HEK293 (cell line): ENCODE measurements around the gene GRK5.
A peak's percentile ranks its signal among the peaks of the same experiment; 100 is the strongest.

Source experiments
- EGR2 ChIP-seq: fragments of 450-650 bp; formaldehyde crosslinking; IDR thresholded peaks from 2 replicates; pipeline ENCODE4 v1.5.1; 2016; ENCODE audit warnings: low read depth, missing biosample characterization, missing genetic modification characterization
- HOXA7 ChIP-seq: sonication (generic); formaldehyde crosslinking; IDR thresholded peaks from 2 replicates; pipeline ENCODE4 v1.8.1; 2022; ENCODE audit warnings: missing genetic modification reagents, borderline replicate concordance
- KLF1 ChIP-seq: fragments of 450-650 bp; formaldehyde crosslinking; IDR thresholded peaks from 2 replicates; pipeline ENCODE4 v1.5.1; 2016; ENCODE audit warnings: missing biosample characterization, missing genetic modification characterization
- OSR2 ChIP-seq: fragments of 450-650 bp; formaldehyde crosslinking; IDR thresholded peaks from 2 replicates; pipeline ENCODE4 v1.5.1; 2016; ENCODE audit warnings: missing biosample characterization, missing genetic modification characterization
- SP2 ChIP-seq: fragments of 450-650 bp; formaldehyde crosslinking; IDR thresholded peaks from 2 replicates; pipeline ENCODE4 v1.5.1; 2016; ENCODE audit warnings: missing biosample characterization, missing genetic modification characterization
- ZEB2 ChIP-seq: fragments of 450-650 bp; formaldehyde crosslinking; IDR thresholded peaks from 2 replicates; pipeline ENCODE4 v1.5.1; 2016; ENCODE audit warnings: missing biosample characterization, missing genetic modification characterization
- ZNF24 ChIP-seq: fragments of 450-650 bp; formaldehyde crosslinking; IDR thresholded peaks from 2 replicates; pipeline ENCODE4 v1.5.1; 2016; ENCODE audit warnings: missing biosample characterization, missing genetic modification characterization
- ZNF266 ChIP-seq: fragments of 450-650 bp; formaldehyde crosslinking; IDR thresholded peaks from 2 replicates; pipeline ENCODE4 v1.5.1; 2016; ENCODE audit warnings: missing biosample characterization, missing genetic modification characterization, low read depth
- ZNF341 ChIP-seq: fragments of 450-650 bp; formaldehyde crosslinking; IDR thresholded peaks from 2 replicates; pipeline ENCODE4; 2016; ENCODE audit warnings: low read depth, missing biosample characterization, missing genetic modification characterization
- ZNF394 ChIP-seq: fragments of 450-650 bp; formaldehyde crosslinking; IDR thresholded peaks from 2 replicates; pipeline ENCODE4 v1.5.1; 2016; ENCODE audit warnings: missing biosample characterization, missing genetic modification characterization, mild to moderate bottlenecking, moderate library complexity, borderline replicate concordance
- ZNF416 ChIP-seq: fragments of 450-650 bp; formaldehyde crosslinking; IDR thresholded peaks from 2 replicates; pipeline ENCODE4 v1.5.1; 2016; ENCODE audit warnings: missing biosample characterization, missing genetic modification characterization
- ZNF433 ChIP-seq: fragments of 450-650 bp; formaldehyde crosslinking; IDR thresholded peaks from 2 replicates; pipeline ENCODE4 v1.5.1; 2016; ENCODE audit warnings: missing biosample characterization, missing genetic modification characterization, low read depth
- ZNF670 ChIP-seq: fragments of 450-650 bp; formaldehyde crosslinking; IDR thresholded peaks from 2 replicates; pipeline ENCODE4 v1.5.1; 2016; ENCODE audit warnings: missing biosample characterization, missing genetic modification characterization, low read depth
- TF ChIP-seq, protein P1 (sequence below): fragments of 450-650 bp; formaldehyde crosslinking; IDR thresholded peaks from 2 replicates; pipeline ENCODE4 v1.5.1; 2017; ENCODE audit warnings: missing biosample characterization, missing genetic modification characterization
- TF ChIP-seq, protein P2 (sequence below): fragments of 450-650 bp; formaldehyde crosslinking; IDR thresholded peaks from 2 replicates; pipeline ENCODE4 v1.5.1; 2017; ENCODE audit warnings: missing biosample characterization, missing genetic modification characterization
- TF ChIP-seq, protein P3 (sequence below): fragments of 450-650 bp; formaldehyde crosslinking; IDR thresholded peaks from 2 replicates; pipeline ENCODE4 v1.5.1; 2016; ENCODE audit warnings: missing biosample characterization, missing genetic modification characterization
- TF ChIP-seq, protein P4 (sequence below): fragments of 450-650 bp; formaldehyde crosslinking; IDR thresholded peaks from 2 replicates; pipeline ENCODE4 v1.5.1; 2016; ENCODE audit warnings: missing biosample characterization, missing genetic modification characterization
- TF ChIP-seq, protein P5 (sequence below): fragments of 450-650 bp; formaldehyde crosslinking; IDR thresholded peaks from 2 replicates; pipeline ENCODE4 v1.5.1; 2016; ENCODE audit warnings: missing biosample characterization, missing genetic modification characterization, low read depth
- TF ChIP-seq, protein P6 (sequence below): fragments of 450-650 bp; formaldehyde crosslinking; IDR thresholded peaks from 2 replicates; pipeline ENCODE4 v1.5.0; 2017; ENCODE audit warnings: missing biosample characterization, missing genetic modification characterization, borderline replicate concordance
- TF ChIP-seq, protein P7 (sequence below): fragments of 450-650 bp; formaldehyde crosslinking; IDR thresholded peaks from 2 replicates; pipeline ENCODE4 v1.5.1; 2016; ENCODE audit warnings: missing biosample characterization, missing genetic modification characterization
- TF ChIP-seq, protein P8 (sequence below): fragments of 450-650 bp; formaldehyde crosslinking; IDR thresholded peaks from 2 replicates; pipeline ENCODE4 v1.5.1; 2016; ENCODE audit warnings: missing biosample characterization, missing genetic modification characterization

GRK5 gene

DNA sequence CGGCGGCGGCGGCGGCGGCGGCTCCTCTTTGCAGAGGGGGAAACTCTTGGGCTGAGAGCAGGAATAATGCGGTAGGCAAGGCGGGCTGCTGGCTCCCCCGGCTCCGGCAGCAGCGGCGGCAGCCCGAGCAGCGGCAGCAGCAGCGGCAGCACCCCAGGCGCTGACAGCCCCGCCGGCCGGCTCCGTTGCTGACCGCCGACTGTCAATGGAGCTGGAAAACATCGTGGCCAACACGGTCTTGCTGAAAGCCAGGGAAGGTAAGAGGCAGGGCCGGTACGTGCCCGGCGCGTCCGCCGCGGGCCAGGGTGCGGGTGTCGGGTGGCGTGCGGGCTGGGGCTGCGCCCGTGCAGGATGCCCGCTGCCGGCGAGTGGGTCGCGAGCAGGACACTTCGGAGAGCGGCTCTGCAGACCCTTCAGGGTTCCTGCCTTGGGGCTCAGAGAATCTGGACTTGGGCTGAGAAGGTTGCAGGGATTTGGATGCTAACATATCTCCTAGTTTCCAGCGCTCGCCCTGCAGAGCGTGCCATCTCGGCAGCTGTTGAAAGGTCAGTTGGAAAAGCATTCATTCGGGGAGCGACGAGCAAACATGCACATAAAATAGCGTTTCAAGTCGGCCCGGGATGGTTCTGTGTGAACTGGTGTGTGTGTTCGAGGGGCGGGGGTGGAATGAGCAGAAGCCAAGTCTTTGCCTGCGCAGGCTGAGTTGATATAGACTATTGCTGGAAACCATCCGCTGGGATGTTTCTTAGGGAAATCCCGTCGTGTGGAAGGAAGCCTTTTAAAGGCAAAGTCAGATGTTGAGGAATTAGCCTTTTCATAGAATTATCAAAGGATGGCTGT, 562 bp downstream of the GRK5 start (continued):
- TF ChIP-seq ZNF341 (tag by site-specific recombination) (peak; percentile 60), KLF1 (tag by site-specific recombination) (no peak; the same call in 1 of the 2 replicates), ZNF433 (tag by site-specific recombination) (no peak), SP2 (no peak), ZNF266 (no peak), EGR2 (peak; percentile 31; the same call in 1 of the 2 replicates), ZNF416 (no peak), ZNF394 (no peak), HOXA7 (no peak), ZNF24 (tag by site-specific recombination) (no peak), OSR2 (peak; percentile 60; the same call in 1 of the 2 replicates), ZEB2 (tag by site-specific recombination) (0 out of 2 replicates have a peak, but pooled peaks have one; percentile 40), ZNF670 (tag by site-specific recombination) (no peak)
- TF ChIP-seq, protein P1, sequence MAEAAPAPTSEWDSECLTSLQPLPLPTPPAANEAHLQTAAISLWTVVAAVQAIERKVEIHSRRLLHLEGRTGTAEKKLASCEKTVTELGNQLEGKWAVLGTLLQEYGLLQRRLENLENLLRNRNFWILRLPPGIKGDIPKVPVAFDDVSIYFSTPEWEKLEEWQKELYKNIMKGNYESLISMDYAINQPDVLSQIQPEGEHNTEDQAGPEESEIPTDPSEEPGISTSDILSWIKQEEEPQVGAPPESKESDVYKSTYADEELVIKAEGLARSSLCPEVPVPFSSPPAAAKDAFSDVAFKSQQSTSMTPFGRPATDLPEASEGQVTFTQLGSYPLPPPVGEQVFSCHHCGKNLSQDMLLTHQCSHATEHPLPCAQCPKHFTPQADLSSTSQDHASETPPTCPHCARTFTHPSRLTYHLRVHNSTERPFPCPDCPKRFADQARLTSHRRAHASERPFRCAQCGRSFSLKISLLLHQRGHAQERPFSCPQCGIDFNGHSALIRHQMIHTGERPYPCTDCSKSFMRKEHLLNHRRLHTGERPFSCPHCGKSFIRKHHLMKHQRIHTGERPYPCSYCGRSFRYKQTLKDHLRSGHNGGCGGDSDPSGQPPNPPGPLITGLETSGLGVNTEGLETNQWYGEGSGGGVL (tag by site-specific recombination) = peak; percentile 88
- TF ChIP-seq, protein P2, sequence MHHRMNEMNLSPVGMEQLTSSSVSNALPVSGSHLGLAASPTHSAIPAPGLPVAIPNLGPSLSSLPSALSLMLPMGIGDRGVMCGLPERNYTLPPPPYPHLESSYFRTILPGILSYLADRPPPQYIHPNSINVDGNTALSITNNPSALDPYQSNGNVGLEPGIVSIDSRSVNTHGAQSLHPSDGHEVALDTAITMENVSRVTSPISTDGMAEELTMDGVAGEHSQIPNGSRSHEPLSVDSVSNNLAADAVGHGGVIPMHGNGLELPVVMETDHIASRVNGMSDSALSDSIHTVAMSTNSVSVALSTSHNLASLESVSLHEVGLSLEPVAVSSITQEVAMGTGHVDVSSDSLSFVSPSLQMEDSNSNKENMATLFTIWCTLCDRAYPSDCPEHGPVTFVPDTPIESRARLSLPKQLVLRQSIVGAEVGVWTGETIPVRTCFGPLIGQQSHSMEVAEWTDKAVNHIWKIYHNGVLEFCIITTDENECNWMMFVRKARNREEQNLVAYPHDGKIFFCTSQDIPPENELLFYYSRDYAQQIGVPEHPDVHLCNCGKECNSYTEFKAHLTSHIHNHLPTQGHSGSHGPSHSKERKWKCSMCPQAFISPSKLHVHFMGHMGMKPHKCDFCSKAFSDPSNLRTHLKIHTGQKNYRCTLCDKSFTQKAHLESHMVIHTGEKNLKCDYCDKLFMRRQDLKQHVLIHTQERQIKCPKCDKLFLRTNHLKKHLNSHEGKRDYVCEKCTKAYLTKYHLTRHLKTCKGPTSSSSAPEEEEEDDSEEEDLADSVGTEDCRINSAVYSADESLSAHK (tag by site-specific recombination) = peak; percentile 96
- TF ChIP-seq, protein P3, sequence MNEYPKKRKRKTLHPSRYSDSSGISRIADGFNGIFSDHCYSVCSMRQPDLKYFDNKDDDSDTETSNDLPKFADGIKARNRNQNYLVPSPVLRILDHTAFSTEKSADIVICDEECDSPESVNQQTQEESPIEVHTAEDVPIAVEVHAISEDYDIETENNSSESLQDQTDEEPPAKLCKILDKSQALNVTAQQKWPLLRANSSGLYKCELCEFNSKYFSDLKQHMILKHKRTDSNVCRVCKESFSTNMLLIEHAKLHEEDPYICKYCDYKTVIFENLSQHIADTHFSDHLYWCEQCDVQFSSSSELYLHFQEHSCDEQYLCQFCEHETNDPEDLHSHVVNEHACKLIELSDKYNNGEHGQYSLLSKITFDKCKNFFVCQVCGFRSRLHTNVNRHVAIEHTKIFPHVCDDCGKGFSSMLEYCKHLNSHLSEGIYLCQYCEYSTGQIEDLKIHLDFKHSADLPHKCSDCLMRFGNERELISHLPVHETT (tag by site-specific recombination) = no peak
- TF ChIP-seq, protein P4, sequence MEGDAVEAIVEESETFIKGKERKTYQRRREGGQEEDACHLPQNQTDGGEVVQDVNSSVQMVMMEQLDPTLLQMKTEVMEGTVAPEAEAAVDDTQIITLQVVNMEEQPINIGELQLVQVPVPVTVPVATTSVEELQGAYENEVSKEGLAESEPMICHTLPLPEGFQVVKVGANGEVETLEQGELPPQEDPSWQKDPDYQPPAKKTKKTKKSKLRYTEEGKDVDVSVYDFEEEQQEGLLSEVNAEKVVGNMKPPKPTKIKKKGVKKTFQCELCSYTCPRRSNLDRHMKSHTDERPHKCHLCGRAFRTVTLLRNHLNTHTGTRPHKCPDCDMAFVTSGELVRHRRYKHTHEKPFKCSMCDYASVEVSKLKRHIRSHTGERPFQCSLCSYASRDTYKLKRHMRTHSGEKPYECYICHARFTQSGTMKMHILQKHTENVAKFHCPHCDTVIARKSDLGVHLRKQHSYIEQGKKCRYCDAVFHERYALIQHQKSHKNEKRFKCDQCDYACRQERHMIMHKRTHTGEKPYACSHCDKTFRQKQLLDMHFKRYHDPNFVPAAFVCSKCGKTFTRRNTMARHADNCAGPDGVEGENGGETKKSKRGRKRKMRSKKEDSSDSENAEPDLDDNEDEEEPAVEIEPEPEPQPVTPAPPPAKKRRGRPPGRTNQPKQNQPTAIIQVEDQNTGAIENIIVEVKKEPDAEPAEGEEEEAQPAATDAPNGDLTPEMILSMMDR (tag by site-specific recombination) = no peak
- TF ChIP-seq, protein P5, sequence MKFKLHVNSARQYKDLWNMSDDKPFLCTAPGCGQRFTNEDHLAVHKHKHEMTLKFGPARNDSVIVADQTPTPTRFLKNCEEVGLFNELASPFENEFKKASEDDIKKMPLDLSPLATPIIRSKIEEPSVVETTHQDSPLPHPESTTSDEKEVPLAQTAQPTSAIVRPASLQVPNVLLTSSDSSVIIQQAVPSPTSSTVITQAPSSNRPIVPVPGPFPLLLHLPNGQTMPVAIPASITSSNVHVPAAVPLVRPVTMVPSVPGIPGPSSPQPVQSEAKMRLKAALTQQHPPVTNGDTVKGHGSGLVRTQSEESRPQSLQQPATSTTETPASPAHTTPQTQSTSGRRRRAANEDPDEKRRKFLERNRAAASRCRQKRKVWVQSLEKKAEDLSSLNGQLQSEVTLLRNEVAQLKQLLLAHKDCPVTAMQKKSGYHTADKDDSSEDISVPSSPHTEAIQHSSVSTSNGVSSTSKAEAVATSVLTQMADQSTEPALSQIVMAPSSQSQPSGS (tag by site-specific recombination) = no peak
- TF ChIP-seq, protein P6, sequence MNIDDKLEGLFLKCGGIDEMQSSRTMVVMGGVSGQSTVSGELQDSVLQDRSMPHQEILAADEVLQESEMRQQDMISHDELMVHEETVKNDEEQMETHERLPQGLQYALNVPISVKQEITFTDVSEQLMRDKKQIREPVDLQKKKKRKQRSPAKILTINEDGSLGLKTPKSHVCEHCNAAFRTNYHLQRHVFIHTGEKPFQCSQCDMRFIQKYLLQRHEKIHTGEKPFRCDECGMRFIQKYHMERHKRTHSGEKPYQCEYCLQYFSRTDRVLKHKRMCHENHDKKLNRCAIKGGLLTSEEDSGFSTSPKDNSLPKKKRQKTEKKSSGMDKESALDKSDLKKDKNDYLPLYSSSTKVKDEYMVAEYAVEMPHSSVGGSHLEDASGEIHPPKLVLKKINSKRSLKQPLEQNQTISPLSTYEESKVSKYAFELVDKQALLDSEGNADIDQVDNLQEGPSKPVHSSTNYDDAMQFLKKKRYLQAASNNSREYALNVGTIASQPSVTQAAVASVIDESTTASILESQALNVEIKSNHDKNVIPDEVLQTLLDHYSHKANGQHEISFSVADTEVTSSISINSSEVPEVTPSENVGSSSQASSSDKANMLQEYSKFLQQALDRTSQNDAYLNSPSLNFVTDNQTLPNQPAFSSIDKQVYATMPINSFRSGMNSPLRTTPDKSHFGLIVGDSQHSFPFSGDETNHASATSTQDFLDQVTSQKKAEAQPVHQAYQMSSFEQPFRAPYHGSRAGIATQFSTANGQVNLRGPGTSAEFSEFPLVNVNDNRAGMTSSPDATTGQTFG (tag by site-specific recombination) = no peak
- TF ChIP-seq, protein P7, sequence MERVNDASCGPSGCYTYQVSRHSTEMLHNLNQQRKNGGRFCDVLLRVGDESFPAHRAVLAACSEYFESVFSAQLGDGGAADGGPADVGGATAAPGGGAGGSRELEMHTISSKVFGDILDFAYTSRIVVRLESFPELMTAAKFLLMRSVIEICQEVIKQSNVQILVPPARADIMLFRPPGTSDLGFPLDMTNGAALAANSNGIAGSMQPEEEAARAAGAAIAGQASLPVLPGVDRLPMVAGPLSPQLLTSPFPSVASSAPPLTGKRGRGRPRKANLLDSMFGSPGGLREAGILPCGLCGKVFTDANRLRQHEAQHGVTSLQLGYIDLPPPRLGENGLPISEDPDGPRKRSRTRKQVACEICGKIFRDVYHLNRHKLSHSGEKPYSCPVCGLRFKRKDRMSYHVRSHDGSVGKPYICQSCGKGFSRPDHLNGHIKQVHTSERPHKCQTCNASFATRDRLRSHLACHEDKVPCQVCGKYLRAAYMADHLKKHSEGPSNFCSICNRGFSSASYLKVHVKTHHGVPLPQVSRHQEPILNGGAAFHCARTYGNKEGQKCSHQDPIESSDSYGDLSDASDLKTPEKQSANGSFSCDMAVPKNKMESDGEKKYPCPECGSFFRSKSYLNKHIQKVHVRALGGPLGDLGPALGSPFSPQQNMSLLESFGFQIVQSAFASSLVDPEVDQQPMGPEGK = peak; percentile 32
- TF ChIP-seq, protein P8, sequence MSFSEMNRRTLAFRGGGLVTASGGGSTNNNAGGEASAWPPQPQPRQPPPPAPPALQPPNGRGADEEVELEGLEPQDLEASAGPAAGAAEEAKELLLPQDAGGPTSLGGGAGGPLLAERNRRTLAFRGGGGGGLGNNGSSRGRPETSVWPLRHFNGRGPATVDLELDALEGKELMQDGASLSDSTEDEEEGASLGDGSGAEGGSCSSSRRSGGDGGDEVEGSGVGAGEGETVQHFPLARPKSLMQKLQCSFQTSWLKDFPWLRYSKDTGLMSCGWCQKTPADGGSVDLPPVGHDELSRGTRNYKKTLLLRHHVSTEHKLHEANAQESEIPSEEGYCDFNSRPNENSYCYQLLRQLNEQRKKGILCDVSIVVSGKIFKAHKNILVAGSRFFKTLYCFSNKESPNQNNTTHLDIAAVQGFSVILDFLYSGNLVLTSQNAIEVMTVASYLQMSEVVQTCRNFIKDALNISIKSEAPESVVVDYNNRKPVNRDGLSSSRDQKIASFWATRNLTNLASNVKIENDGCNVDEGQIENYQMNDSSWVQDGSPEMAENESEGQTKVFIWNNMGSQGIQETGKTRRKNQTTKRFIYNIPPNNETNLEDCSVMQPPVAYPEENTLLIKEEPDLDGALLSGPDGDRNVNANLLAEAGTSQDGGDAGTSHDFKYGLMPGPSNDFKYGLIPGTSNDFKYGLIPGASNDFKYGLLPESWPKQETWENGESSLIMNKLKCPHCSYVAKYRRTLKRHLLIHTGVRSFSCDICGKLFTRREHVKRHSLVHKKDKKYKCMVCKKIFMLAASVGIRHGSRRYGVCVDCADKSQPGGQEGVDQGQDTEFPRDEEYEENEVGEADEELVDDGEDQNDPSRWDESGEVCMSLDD (tag by site-specific recombination) = no peak
